HG03060 (cell line): Measurements from ENCODE around the gene ECSCR.
"Not testable (repeated sequence)": the region's sequence is repeated elsewhere in the genome, so short reads cannot be mapped to it uniquely, and the experiment has no call there.

ENCODE experiments used
- ATAC-seq: cut with Tn5 transposase; IDR thresholded peaks from one replicate; pipeline ENCODE4 v1.9.1; 2021; ENCODE audit warnings: low read depth, moderate number of reproducible peaks; ENCODE audit not compliant: unreplicated experiment

The ECSCR gene

GRCh38 chr5:139446956-139447779 lies 15.4 kb downstream of the ECSCR start:
- no peak for ATAC-seq

GRCh38 chr5:139445325-139446170 lies 17.0 kb downstream of the ECSCR start:
- no peak for ATAC-seq

GRCh38 chr5:139443831-139444453 lies 18.6 kb downstream of the ECSCR start:
- no peak for ATAC-seq

- ATAC-seq = not testable (repeated sequence)
These were observed 22.1 kb downstream of the ECSCR start for GRCh38 chr5:139440416-139440815.

GRCh38 chr5:139439013-139439903 lies 23.3 kb downstream of the ECSCR start, which contains the start of gene DNAJC18:
Gene DNAJC18, minus strand, starts transcription at chr5:139439525. Its CDS starts 80 bp downstream, at chr5:139439445.
- peak; percentile 52 for ATAC-seq

- ATAC-seq = no peak
These were observed 23.9 kb downstream of the ECSCR start for GRCh38 chr5:139438707-139439012.

- no peak for ATAC-seq
These were observed 26.9 kb downstream of the ECSCR start for GRCh38 chr5:139435676-139436075.

- ATAC-seq = no peak
These were observed 30.8 kb downstream of the ECSCR start for GRCh38 chr5:139431706-139432105.

GRCh38 chr5:139430015-139430414 lies 32.5 kb downstream of the ECSCR start:
- no peak for ATAC-seq

GRCh38 chr5:139426203-139426885 lies 36.2 kb downstream of the ECSCR start:
- no peak for ATAC-seq

- ATAC-seq = no peak
These were observed 37.0 kb downstream of the ECSCR start for GRCh38 chr5:139425497-139425896.

- ATAC-seq = no peak
These were observed 40.1 kb downstream of the ECSCR start for GRCh38 chr5:139422307-139422893.

- no peak for ATAC-seq
These were observed 43.0 kb downstream of the ECSCR start for GRCh38 chr5:139419226-139420192.

GRCh38 chr5:139418793-139419192 lies 43.8 kb downstream of the ECSCR start:
- ATAC-seq = no peak

GRCh38 chr5:139417214-139417613 lies 45.3 kb downstream of the ECSCR start:
- ATAC-seq = no peak

GRCh38 chr5:139416651-139417050 lies 45.9 kb downstream of the ECSCR start:
- ATAC-seq = no peak

- no peak for ATAC-seq
These were observed 46.7 kb downstream of the ECSCR start for GRCh38 chr5:139415869-139416268.

GRCh38 chr5:139415221-139415861 lies 47.2 kb downstream of the ECSCR start:
- ATAC-seq = no peak
